ENCODE measurements around the gene SH3BP1. TPM values are rescaled to one million over a fixed set of nuclear protein-coding genes. Genes with fewer than 3 reads are reported as not detected.
"Not testable (repeated sequence)": the region's sequence is repeated elsewhere in the genome, so short reads cannot be mapped to it uniquely, and the experiment has no call there.

SH3BP1 gene
- total RNA-seq, 1 experiment from 2014 or later: 1.5 TPM

DNA sequence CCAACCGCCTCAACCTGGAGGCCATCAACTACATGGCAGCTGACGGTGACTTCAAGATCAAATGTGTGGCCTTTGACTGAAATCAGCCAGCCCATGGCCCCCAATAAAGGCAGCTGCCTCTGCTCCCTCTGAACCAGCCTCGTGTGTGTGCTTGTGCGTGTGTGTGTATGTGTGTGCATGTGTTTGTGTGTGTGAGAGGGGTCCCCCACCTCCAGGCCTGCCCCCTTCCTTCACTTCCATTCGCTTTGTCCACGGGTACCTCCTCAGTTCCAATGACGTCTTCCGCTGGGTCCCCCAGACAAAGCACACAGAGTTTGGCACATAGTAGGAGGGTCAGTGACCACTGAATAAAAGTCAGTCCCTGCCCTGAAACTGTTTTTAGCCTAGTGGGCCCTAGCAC lies 40.2 kb downstream of the SH3BP1 start:
- DNase-seq (ENCODE audit: low read depth): no peak

GRCh38 chr22:37680191-37680851 lies 40.9 kb downstream of the SH3BP1 start:
- DNase-seq (ENCODE audit: low read depth): peak; percentile 47

GRCh38 chr22:37681001-37681424 lies 41.5 kb downstream of the SH3BP1 start:
- peak; percentile 61 for DNase-seq (ENCODE audit: low read depth)

DNA sequence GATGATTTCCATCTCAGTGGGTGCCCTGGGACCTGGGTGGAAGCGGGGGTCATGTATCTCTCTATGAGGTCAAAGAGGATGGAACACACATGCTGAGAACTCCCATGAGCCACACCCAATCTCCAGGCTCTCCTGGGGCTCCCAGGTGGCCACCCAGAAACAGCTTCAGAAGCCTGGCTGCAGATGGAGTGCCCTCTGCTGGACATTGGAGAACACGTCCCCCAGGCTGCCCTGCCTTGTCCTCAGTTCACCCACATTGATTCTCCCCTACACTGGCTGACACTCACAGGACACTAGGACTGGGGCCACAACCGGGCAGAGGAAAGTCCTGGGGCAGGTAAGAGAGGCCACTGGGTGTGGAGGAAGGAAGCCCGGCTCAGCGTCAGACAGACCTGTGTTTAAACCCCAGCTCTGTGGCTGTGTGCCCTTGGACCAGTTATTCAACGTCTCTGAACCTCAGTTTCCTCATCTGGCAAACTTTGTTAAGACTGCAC lies 42.1 kb downstream of the SH3BP1 start:
- DNase-seq (ENCODE audit: low read depth): peak; percentile 76

DNA sequence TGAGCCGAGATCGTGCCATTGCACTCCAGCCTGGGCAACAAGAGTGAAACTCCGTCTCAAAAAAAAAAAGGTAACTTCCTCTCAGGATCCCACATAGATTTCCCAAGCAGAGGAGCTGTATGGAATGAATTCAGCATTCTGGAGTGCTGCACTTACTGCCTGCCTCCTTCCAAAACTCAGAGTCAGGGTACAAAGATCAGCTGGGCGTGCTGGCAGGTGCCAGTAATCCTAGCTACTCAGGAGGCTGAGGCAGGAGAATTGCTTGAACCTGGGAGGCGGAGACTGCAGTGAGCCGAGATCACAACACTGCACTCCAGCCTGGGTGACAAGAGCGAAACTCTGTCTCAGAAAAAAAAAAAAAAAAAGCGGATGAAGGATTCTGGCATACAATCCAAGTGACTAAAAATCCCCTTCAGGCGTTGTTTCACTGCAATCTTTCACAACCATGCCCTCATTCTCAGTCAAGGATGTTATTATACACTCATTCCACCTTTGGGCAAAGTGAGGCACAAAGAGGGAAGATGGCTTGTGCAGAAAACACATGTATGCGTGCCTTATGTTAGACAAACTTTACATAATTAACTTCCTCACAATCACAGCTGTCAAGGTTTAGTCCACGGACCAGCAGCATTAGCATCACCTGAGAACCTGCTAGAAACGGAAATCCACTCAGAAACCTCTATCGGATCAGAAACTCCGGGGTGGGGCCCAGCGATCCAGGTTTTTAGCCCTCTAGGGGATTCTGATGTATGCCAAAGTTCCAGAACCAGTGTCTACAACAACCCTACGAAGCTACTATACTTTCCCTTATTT lies 45.5 kb downstream of the SH3BP1 start:
- no peak for DNase-seq (ENCODE audit: low read depth)

DNA sequence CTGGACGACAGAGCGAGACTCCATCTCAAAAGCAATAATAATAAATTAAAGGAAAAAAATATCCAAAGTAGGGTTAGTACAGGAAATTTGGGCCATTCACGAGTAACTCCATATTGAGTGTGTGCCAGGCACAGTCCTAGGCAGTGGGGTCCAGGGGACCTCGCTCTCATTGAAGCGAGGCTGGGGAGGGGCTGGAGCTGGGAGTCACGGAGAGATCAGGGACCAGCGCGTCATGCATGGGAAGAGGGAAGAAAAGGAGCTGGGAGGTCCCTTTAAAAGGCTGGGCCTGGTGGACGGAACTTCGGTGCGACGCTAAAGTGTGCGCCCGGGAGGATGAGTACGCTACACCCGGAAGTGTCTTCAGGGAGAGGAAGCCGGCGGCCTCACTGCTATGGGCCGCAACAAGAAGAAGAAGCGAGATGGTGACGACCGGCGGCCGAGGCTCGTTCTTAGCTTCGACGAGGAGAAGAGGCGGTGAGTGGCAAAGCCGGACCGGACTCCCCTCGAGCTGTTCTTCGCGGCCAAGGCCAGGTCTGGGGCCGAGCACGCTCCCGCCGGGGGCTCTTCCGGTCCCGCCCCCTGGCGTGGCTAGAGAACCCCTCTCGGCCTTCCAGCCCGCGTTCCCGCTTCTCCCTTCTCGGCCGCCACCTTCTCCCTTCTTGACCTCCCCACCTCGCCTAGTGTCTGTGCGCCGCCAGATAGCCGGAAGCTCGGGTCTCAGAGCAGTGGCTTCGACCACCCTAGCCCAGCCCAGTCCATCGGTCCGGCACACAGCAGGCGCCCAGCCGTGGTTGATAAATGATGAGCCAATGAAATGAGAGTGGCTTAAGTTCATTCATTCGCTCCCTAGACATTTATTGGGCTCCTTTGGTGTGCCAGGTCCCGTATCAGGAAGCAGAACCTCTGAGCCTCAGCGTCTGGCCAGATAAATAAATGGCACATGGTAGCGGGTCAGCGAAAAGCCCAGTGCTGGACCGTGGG lies 46.8 kb downstream of the SH3BP1 start, which contains the start of gene NOL12:
Gene NOL12, plus strand, starts transcription at position 342 of the 981 bp plus-strand sequence. Its CDS starts 50 bp downstream, at position 392.
- peak; percentile 76 for DNase-seq (ENCODE audit: low read depth)

- no peak for DNase-seq (ENCODE audit: low read depth)
Measured at GRCh38 chr22:37690407-37690806, 50.9 kb downstream of the SH3BP1 start.

DNA sequence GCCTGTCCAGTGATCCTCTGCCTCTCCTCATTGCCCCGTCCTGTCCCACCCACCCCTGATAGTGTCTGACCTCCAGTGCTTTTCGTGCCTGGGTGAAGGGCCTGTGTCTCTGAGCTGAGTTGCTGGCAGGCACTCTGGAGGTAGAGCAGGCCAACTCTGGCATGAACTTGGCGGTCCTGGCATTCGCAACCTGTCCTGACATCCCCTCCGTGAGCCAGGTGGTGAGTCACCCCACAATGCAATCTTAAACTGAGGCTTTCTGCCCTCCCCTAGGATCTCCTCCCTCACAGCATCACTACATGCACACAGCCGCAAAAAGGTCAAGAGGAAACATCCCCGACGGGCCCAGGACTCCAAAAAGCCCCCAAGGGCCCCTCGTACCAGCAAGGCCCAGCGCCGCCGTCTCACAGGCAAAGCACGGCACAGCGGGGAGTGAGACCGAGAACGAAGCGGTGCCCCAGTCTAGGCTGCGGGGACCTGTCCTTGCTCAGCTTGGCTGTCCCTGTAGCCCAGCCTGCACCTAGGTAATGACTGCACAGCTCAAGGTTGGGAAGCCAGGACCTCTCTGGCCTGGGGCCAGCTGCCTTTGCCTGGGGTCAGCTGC lies 51.5 kb downstream of the SH3BP1 start:
- no peak for DNase-seq (ENCODE audit: low read depth)

DNA sequence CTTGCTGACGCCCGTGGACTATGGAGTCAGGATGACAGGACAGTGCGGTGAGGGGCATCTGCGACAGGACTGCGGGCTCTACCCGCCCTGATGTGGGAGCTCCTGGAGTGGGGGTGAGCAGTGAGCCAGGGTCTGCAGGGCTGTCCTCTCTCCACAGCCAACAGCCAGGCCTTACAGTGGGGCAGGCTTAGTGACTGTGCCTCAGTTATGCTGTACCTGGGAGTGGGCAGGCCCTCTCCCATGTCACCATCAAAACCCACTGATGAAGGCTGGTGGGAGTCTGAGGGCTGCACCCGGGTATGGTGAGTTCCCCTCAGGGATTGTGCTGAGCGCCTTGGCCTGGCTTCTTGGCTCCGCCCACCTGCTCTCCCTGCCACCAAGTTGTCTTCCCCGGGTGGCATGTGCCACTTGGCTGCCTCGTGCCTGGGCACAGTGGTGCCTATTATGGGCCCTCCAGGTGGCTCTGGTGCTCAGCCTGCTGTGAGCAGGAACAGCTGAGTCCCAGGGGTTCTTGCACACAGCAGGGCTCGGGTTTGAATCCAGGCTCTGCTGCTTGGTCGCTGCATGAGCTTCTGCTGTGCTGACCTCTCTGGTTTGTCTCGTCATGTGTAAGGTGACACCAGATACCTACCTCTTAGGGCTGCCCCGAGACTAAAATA lies 53.3 kb downstream of the SH3BP1 start:
- no peak for DNase-seq (ENCODE audit: low read depth)

DNA sequence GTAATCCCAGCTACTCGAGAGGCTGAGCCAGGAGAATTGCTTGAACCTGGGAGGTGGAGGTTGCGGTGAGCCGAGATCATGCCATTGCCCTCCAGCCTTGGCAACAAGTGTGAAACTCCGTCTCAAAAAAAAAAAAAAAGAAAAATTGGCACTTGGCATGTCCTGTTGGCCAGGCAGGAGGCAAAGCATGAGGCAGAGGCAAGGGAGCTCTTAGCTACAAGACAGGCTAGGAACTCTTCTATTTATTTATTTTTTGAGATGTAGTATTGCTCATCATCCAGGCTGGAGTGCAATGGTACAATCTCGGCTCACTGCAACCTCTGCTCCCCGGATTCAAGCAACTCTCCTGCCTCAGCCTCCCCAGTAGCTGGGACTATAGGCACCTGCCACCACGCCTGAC lies 54.7 kb downstream of the SH3BP1 start:
- DNase-seq (ENCODE audit: low read depth): not testable (repeated sequence)

DNA sequence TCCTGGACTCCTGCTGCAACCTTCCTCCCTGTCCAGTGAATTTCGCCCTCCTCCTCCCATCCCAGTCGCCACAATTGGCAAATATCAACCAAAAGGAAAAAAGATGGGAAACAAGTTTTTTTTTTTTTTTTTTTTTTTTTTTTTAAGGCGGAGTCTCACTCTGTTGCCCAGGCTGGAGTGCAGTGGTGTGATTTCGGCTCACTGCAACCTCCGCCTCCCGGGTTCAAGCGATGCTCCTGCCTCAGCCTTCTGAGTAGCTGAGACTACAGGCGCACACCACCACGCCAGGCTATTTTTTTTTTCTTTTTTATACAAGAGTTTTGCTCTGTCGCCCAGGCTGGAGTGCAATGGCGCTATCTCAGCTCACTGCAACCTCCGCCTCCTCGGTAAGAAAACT lies 56.8 kb downstream of the SH3BP1 start:
- DNase-seq (ENCODE audit: low read depth): not testable (repeated sequence)

DNA sequence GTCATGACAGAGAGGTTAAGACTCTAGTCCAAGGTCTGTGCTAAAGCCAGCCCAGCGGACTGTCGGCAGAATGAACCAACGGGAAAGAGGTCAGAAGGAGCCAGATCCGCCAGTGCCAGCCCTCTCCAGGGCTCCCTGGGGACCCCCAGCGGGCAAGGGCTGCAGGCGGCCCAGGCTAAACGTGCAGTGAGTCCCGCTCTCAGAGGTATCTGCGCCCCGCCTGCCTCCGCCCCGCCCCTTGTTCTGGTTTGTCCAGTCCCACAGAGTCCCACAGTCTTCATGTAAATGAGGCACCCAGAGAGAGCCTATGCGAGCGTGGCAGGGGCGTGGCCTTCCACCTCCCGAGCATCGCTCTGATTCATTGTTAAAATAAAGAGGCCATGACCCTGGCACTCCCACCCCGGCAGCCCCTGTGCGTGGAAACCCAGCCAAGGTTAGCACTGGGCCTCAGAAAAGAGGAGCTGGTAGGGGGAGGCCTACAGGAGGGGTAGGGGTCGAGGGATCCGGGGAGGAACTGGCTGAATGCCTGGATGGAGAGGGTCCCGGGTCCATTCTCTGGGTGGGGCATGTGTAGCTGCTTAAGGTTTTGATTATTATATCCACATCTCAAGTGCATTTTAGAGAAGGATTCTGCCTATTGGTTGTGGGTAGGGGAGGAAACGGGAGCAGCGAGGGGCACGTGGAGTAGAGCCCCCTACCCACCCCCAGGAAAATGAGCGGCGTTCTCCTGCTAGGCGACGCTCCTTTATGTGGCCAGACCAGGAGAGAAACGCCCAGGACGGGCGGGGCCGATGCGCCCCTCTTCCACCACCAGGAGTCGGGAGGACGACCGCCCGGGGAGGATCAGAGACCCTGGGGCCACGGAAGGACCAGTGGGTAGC lies 57.4 kb downstream of the SH3BP1 start, which contains the start of gene TRIOBP:
Gene TRIOBP, plus strand, starts transcription at position 392 of the 881 bp plus-strand sequence. CDS start 4,318 bp downstream, outside the sequence.
- DNase-seq (ENCODE audit: low read depth): peak; percentile 88

DNA sequence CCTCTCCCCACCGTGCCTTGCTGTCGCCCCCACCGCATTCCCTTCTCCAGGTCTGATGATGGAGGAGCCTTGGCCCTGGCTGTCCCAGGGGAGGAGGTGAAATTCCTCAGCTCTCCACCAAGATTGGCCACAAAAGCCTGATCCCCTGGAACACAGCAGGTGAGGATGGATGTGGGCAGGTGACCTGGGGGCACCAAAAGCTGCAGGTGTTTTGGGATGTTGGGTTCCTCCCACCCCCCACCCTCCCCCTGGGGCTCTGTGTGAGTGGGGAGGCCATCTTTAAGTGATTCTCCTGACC lies 58.0 kb downstream of the SH3BP1 start:
- DNase-seq (ENCODE audit: low read depth): no peak

DNA sequence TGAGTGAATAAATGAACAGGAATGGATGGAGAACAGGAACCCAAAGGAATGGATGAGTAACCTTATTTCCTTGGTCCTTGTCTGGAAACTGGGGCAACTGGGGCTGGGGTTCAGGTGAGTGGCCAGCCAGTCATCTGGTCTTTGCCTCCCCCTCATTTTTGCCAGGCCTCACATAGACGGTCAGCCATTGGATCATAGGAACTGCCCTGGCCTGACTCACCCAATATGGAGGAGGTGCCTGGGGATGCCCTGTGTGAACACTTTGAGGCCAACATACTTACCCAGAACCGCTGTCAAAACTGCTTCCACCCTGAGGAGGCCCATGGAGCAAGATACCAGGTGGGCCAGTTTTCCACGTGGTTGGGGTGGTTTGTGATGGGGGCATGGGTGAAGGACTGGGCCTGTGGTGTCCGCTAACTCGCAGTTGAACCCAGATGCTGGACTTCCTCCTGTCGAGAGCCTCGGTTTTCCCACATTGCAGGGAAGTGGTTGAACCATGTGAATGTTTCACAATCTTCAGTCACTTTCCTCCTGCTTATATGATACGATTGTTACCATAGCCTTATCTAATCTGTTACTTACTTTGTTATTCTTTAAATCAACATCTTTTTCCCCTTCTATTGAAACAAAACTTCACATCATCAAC lies 61.8 kb downstream of the SH3BP1 start:
- no peak for DNase-seq (ENCODE audit: low read depth)

DNA sequence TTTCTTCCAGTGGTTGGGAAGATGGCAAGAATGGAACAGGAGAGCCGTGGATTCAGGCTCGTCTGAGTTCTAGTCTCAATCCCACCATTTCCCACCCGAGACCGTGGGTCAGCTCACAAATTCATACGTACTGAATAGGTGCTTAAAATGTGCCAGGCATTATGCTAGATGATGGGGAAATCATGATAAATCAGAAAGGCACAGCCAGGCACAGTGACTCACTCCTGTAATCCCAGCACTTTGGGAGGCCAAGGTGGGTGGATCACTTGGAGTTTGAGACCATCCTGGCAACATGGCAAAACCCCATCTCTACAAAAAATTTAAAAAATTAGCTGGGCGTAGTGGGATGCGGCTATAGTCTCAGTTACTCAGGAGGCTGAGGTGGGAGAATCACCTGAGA lies 64.4 kb downstream of the SH3BP1 start:
- no peak for DNase-seq (ENCODE audit: low read depth)

DNA sequence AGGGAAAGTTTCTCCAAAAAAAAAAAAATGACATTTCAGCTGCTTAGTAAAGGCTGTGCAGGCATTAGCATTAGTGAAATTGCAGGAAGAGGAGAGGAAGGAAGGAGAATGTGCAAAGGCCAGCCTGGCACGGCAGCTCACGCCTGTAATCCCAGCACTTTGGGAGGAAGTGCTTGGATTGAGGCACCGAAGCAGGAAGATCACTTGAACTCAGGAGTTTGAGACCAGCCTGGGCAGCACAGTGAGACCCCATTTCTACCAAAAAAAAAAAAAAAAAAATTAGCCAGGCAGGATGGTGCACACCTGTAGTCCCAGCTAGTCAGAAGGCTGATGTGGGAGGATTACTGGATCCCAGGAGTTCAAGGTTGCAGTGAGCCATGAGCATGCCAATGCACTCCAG lies 65.2 kb downstream of the SH3BP1 start:
- no peak for DNase-seq (ENCODE audit: low read depth)

GRCh38 chr22:37705205-37705604 lies 65.7 kb downstream of the SH3BP1 start:
- DNase-seq (ENCODE audit: low read depth): no peak

All from M059J (cell line).